ENCODE data around the gene CRTAP. TPM values are rescaled to one million over a fixed set of nuclear protein-coding genes. Genes with fewer than 3 reads are reported as not detected.

Gene CRTAP
- total and polyA plus RNA-seq, 2 experiments from 2014 or later, result 71.9 to 210 TPM

DNA sequence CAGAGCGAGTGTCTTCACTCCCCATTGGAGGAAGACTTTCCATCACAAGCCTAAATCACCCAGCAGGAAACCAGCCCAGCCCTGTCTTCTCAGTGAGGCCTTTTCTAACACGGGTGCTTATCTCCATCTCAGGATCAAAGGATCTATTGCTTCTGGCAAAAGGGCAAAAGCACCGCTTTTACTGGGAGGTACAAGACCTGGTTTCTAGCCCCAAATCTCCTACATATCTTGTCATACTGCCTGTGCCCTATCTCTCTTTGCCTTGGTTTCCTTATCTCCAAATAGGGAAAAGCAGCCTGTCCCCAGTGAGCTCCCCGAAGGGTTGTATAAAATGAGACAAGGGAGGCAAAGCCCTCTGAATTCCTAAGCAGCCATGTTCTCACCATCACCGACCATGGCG lies 22.1 kb upstream of the CRTAP start:
- Histone ChIP-seq H3K79me2 (replicated peaks; ENCODE audit: insufficient read depth) (peaks cover 86% of the 10 kb centered on the region), H3K27me3 (ENCODE audit: insufficient read depth) (no peaks in the 10 kb centered on the region), H3K4me1 (ENCODE audit: insufficient read depth) (peaks cover 9% of the 10 kb centered on the region; the same call in 1 of the 2 replicates), H3F3A (replicated peaks; ENCODE audit: low read depth) (no peaks in the 10 kb centered on the region), H3K36me3 (ENCODE audit: insufficient read depth) (no peaks in the 10 kb centered on the region), H3K27ac (ENCODE audit: low read depth) (no peak overlapping the region), H2AFZ (no peak overlapping the region), H3K4me2 (no peak overlapping the region), H3K9me2 (ENCODE audit: insufficient read depth) (no peaks in the 10 kb centered on the region), H3K4me3 (no peak overlapping the region), H4K20me1 (replicated peaks; ENCODE audit: insufficient read depth) (peaks cover 34% of the 10 kb centered on the region)
- Mint-ChIP-seq H3K9me3 (no peaks in the 10 kb centered on the region), H3K4me1 (peaks cover 20% of the 10 kb centered on the region), H3K4me3 (no peak overlapping the region), H3K36me3 (ENCODE audit: low read depth) (peaks cover 24% of the 10 kb centered on the region), H3K27me3 (ENCODE audit: insufficient read depth, low read depth, poor library complexity) (peaks cover 11% of the 10 kb centered on the region), H3K27ac (no peak overlapping the region)
- ATAC-seq (no peak), DNase-seq (ENCODE audit: low spot score) (no peak)
- TF ChIP-seq CREB1 (CRISPR knock-in tag; IDR thresholded peaks at IDR 0.05; ENCODE audit: low read depth) (no peak), JUNB (IDR thresholded peaks at IDR 0.05; ENCODE audit: unreplicated experiment) (no peak), EZH2phosphoT487 (IDR thresholded peaks at IDR 0.05; ENCODE audit: unreplicated experiment) (no peak), POLR2AphosphoS5 (IDR thresholded peaks at IDR 0.05; ENCODE audit: low read depth) (no peak), STAT1 (IDR thresholded peaks at IDR 0.05; ENCODE audit: unreplicated experiment) (no peak), EZH2 (IDR thresholded peaks at IDR 0.05; ENCODE audit: low read depth, unreplicated experiment) (no peak)
- TF ChIP-seq, protein P1, sequence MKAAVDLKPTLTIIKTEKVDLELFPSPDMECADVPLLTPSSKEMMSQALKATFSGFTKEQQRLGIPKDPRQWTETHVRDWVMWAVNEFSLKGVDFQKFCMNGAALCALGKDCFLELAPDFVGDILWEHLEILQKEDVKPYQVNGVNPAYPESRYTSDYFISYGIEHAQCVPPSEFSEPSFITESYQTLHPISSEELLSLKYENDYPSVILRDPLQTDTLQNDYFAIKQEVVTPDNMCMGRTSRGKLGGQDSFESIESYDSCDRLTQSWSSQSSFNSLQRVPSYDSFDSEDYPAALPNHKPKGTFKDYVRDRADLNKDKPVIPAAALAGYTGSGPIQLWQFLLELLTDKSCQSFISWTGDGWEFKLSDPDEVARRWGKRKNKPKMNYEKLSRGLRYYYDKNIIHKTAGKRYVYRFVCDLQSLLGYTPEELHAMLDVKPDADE (IDR thresholded peaks at IDR 0.05), result no peak
- TF ChIP-seq, protein P2, sequence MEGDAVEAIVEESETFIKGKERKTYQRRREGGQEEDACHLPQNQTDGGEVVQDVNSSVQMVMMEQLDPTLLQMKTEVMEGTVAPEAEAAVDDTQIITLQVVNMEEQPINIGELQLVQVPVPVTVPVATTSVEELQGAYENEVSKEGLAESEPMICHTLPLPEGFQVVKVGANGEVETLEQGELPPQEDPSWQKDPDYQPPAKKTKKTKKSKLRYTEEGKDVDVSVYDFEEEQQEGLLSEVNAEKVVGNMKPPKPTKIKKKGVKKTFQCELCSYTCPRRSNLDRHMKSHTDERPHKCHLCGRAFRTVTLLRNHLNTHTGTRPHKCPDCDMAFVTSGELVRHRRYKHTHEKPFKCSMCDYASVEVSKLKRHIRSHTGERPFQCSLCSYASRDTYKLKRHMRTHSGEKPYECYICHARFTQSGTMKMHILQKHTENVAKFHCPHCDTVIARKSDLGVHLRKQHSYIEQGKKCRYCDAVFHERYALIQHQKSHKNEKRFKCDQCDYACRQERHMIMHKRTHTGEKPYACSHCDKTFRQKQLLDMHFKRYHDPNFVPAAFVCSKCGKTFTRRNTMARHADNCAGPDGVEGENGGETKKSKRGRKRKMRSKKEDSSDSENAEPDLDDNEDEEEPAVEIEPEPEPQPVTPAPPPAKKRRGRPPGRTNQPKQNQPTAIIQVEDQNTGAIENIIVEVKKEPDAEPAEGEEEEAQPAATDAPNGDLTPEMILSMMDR (conservative IDR thresholded peaks at IDR 0.05; ENCODE audit: low read depth in 2 of 2), result no peak
- TF ChIP-seq, protein P3, sequence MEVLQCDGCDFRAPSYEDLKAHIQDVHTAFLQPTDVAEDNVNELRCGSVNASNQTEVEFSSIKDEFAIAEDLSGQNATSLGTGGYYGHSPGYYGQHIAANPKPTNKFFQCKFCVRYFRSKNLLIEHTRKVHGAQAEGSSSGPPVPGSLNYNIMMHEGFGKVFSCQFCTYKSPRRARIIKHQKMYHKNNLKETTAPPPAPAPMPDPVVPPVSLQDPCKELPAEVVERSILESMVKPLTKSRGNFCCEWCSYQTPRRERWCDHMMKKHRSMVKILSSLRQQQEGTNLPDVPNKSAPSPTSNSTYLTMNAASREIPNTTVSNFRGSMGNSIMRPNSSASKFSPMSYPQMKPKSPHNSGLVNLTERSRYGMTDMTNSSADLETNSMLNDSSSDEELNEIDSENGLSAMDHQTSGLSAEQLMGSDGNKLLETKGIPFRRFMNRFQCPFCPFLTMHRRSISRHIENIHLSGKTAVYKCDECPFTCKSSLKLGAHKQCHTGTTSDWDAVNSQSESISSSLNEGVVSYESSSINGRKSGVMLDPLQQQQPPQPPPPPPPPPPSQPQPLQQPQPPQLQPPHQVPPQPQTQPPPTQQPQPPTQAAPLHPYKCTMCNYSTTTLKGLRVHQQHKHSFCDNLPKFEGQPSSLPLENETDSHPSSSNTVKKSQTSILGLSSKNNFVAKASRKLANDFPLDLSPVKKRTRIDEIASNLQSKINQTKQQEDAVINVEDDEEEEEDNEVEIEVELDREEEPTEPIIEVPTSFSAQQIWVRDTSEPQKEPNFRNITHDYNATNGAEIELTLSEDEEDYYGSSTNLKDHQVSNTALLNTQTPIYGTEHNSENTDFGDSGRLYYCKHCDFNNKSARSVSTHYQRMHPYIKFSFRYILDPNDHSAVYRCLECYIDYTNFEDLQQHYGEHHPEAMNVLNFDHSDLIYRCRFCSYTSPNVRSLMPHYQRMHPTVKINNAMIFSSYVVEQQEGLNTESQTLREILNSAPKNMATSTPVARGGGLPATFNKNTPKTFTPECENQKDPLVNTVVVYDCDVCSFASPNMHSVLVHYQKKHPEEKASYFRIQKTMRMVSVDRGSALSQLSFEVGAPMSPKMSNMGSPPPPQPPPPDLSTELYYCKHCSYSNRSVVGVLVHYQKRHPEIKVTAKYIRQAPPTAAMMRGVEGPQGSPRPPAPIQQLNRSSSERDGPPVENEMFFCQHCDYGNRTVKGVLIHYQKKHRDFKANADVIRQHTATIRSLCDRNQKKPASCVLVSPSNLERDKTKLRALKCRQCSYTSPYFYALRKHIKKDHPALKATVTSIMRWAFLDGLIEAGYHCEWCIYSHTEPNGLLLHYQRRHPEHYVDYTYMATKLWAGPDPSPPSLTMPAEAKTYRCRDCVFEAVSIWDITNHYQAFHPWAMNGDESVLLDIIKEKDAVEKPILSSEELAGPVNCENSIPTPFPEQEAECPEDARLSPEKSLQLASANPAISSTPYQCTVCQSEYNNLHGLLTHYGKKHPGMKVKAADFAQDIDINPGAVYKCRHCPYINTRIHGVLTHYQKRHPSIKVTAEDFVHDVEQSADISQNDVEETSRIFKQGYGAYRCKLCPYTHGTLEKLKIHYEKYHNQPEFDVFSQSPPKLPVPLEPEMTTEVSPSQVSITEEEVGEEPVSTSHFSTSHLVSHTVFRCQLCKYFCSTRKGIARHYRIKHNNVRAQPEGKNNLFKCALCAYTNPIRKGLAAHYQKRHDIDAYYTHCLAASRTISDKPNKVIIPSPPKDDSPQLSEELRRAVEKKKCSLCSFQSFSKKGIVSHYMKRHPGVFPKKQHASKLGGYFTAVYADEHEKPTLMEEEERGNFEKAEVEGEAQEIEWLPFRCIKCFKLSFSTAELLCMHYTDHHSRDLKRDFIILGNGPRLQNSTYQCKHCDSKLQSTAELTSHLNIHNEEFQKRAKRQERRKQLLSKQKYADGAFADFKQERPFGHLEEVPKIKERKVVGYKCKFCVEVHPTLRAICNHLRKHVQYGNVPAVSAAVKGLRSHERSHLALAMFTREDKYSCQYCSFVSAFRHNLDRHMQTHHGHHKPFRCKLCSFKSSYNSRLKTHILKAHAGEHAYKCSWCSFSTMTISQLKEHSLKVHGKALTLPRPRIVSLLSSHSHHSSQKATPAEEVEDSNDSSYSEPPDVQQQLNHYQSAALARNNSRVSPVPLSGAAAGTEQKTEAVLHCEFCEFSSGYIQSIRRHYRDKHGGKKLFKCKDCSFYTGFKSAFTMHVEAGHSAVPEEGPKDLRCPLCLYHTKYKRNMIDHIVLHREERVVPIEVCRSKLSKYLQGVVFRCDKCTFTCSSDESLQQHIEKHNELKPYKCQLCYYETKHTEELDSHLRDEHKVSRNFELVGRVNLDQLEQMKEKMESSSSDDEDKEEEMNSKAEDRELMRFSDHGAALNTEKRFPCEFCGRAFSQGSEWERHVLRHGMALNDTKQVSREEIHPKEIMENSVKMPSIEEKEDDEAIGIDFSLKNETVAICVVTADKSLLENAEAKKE (CRISPR knock-in tag; IDR thresholded peaks at IDR 0.05), result no peak
- TF ChIP-seq, protein P4, sequence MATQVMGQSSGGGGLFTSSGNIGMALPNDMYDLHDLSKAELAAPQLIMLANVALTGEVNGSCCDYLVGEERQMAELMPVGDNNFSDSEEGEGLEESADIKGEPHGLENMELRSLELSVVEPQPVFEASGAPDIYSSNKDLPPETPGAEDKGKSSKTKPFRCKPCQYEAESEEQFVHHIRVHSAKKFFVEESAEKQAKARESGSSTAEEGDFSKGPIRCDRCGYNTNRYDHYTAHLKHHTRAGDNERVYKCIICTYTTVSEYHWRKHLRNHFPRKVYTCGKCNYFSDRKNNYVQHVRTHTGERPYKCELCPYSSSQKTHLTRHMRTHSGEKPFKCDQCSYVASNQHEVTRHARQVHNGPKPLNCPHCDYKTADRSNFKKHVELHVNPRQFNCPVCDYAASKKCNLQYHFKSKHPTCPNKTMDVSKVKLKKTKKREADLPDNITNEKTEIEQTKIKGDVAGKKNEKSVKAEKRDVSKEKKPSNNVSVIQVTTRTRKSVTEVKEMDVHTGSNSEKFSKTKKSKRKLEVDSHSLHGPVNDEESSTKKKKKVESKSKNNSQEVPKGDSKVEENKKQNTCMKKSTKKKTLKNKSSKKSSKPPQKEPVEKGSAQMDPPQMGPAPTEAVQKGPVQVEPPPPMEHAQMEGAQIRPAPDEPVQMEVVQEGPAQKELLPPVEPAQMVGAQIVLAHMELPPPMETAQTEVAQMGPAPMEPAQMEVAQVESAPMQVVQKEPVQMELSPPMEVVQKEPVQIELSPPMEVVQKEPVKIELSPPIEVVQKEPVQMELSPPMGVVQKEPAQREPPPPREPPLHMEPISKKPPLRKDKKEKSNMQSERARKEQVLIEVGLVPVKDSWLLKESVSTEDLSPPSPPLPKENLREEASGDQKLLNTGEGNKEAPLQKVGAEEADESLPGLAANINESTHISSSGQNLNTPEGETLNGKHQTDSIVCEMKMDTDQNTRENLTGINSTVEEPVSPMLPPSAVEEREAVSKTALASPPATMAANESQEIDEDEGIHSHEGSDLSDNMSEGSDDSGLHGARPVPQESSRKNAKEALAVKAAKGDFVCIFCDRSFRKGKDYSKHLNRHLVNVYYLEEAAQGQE (IDR thresholded peaks at IDR 0.05; ENCODE audit: unreplicated experiment), result no peak
